HG03025 (cell line): Measurements from ENCODE around the gene SFXN3.

Experiments used
- ATAC-seq: cut with Tn5 transposase; IDR thresholded peaks from one replicate; pipeline ENCODE4 v1.9.1; 2021; ENCODE audit warnings: mild to moderate bottlenecking, moderate library complexity; ENCODE audit not compliant: unreplicated experiment, low FRiP score

The SFXN3 gene

GRCh38 chr10:101070098-101070497 is 39.1 kb downstream of the SFXN3 start:
- no peak for ATAC-seq

GRCh38 chr10:101071267-101071884 is 40.3 kb downstream of the SFXN3 start:
- no peak for ATAC-seq

GRCh38 chr10:101071885-101072433 is 40.9 kb downstream of the SFXN3 start:
- ATAC-seq = no peak

- ATAC-seq = no peak
Observed at GRCh38 chr10:101072923-101073322, 41.9 kb downstream of the SFXN3 start.

GRCh38 chr10:101073631-101074030 is 42.6 kb downstream of the SFXN3 start:
- ATAC-seq = no peak

- ATAC-seq = no peak
Observed at GRCh38 chr10:101075775-101076174, 44.7 kb downstream of the SFXN3 start.

- no peak for ATAC-seq
Observed at GRCh38 chr10:101076630-101077029, 45.6 kb downstream of the SFXN3 start.

- no peak for ATAC-seq
Observed at GRCh38 chr10:101079874-101080273, 48.8 kb downstream of the SFXN3 start.

GRCh38 chr10:101080933-101081931 is 50.2 kb downstream of the SFXN3 start:
- ATAC-seq = no peak

- no peak for ATAC-seq
Observed at GRCh38 chr10:101085846-101086245, 54.8 kb downstream of the SFXN3 start.

GRCh38 chr10:101087376-101087775 is 56.3 kb downstream of the SFXN3 start:
- no peak for ATAC-seq

GRCh38 chr10:101087965-101088364 is 56.9 kb downstream of the SFXN3 start:
- no peak for ATAC-seq

- ATAC-seq = no peak
Observed at GRCh38 chr10:101089520-101090299, 58.7 kb downstream of the SFXN3 start.

GRCh38 chr10:101090597-101090996 is 59.6 kb downstream of the SFXN3 start:
- no peak for ATAC-seq
